Tibial artery (tissue), 4 donors: ENCODE data around the gene SPTBN4.

Source experiments
- DNase-seq, 2 donors: peaks; one replicate each; pipeline ENCODE4 v3.0.0-alpha.2; 2019
- H3K27ac ChIP-seq, 2 donors: fragments of 200-600 bp; sonication (generic) in 1 of 2; 1 replicate in 1 of 2; 2 replicates in 1 of 2; pipeline ENCODE4 v1.5.1; 2018 to 2019; ENCODE audit warnings: mild to moderate bottlenecking in 1 of 2
- H3K27me3 ChIP-seq, 2 donors: fragments of 200-600 bp; sonication (generic) in 1 of 2; one replicate each; pipeline versions ENCODE4 v1.5.1 to v1.6.0; 2016 to 2019
- H3K36me3 ChIP-seq, 3 donors: fragments of 200-600 bp; sonication (generic) in 2 of 3; one replicate each; pipeline ENCODE4 v1.5.1; 2016 to 2019; ENCODE audit warnings: mild to moderate bottlenecking in 2 of 3
- H3K4me1 ChIP-seq, 4 donors: fragments of 200-600 bp; sonication (generic) in 2 of 4; 1 replicate in 3 of 4; 2 replicates in 1 of 4; pipeline ENCODE4 v1.5.1; 2016 to 2019
- H3K4me3 ChIP-seq, 2 donors: fragments of 200-600 bp; sonication (generic) in 1 of 2; 1 replicate in 1 of 2; 2 replicates in 1 of 2; pipeline ENCODE4 v1.5.1; 2018 to 2019; ENCODE audit warnings: mild to moderate bottlenecking in 2 of 2
- H3K9me3 ChIP-seq, 3 donors: fragments of 200-600 bp; sonication (generic) in 1 of 3; one replicate each; pipeline ENCODE4 v1.5.1; 2016 to 2019
- intact Hi-C: fragments of 100-400 bp; cut with DNase I; formaldehyde crosslinking; loops from one replicate; pipeline ENCODE4 v1.15.0; 2023; ENCODE audit warnings: low total_unique reads
- TF ChIP-seq, protein P1 (sequence below), 2 experiments: fragments of 200-600 bp in 1 of 2; fragments of 450-650 bp in 1 of 2; IDR thresholded peaks; one replicate each; pipeline ENCODE4 v1.5.1; 2017 to 2019; ENCODE audit warnings: antibody characterized with exemption in 2 of 2, mild to moderate bottlenecking in 1 of 2, moderate library complexity in 1 of 2

SPTBN4 gene

DNA sequence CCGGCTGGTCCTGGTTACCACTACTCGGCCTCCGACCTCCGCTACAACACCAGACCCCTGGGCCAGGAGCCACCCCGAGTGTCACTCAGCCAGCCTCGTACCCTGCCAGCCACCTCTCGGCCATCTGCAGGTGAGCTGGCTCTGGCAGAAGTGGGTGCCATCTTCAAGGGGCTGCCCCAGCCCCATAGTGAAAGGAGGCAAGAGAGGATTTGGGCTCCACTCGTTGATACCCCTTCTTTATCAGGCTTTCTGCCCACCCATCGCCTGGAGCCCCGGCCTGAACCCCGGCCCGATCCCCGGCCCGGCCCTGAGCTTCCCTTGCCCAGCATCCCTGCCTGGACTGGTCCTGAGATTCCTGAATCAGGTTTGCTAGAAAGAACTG is 141.4 kb downstream of the SPTBN4 start:
- Histone ChIP-seq H3K4me1 (peaks cover 0 to 58% (median 40%) of the 10 kb centered on the region in 4 donors), H3K27me3 (no peaks in the 10 kb centered on the region), H3K4me3 (no peak overlapping the region), H3K9me3 (no peaks in the 10 kb centered on the region), H3K36me3 (no peaks in the 10 kb centered on the region), H3K27ac (no peak overlapping the region)
- intact Hi-C loops: no loop called here
- no peak for DNase-seq
- TF ChIP-seq, protein P1, sequence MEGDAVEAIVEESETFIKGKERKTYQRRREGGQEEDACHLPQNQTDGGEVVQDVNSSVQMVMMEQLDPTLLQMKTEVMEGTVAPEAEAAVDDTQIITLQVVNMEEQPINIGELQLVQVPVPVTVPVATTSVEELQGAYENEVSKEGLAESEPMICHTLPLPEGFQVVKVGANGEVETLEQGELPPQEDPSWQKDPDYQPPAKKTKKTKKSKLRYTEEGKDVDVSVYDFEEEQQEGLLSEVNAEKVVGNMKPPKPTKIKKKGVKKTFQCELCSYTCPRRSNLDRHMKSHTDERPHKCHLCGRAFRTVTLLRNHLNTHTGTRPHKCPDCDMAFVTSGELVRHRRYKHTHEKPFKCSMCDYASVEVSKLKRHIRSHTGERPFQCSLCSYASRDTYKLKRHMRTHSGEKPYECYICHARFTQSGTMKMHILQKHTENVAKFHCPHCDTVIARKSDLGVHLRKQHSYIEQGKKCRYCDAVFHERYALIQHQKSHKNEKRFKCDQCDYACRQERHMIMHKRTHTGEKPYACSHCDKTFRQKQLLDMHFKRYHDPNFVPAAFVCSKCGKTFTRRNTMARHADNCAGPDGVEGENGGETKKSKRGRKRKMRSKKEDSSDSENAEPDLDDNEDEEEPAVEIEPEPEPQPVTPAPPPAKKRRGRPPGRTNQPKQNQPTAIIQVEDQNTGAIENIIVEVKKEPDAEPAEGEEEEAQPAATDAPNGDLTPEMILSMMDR (IDR thresholded peaks at IDR 0.05): no peak

DNA sequence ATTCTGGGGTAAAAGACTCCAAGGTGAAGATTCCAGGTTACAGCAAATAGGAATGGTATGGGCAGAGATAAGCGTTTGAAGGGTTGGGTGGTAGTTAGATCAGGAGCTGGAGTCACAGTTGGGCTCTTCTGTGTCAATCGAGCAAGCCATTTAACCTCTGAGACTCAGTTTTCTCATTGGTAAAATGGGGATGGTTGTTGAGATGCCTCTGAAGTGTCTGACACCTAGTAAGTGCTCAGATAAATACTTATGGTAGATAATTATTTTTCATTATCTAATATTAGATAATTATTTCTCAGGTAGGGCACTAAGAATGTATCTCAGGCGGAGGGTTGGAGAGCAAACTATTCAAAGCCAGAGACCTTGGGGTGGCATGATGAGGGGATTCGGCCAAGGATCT is 142.2 kb downstream of the SPTBN4 start:
- no peaks in the 10 kb centered on the region for H3K9me3 ChIP-seq
- peak overlapping the region in 1 of 2 donors; percentile 58 for H3K4me3 ChIP-seq
- intact Hi-C loops: no loop called here
- H3K36me3 ChIP-seq: no peaks in the 10 kb centered on the region
- peak overlapping the region; percentile 58 to 86 for H3K27ac ChIP-seq
- peaks cover 0 to 60% (median 41%) of the 10 kb centered on the region in 4 donors for H3K4me1 ChIP-seq
- DNase-seq: no peak
- TF ChIP-seq, protein P1 (IDR thresholded peaks at IDR 0.05): no peak
- no peaks in the 10 kb centered on the region for H3K27me3 ChIP-seq

DNA sequence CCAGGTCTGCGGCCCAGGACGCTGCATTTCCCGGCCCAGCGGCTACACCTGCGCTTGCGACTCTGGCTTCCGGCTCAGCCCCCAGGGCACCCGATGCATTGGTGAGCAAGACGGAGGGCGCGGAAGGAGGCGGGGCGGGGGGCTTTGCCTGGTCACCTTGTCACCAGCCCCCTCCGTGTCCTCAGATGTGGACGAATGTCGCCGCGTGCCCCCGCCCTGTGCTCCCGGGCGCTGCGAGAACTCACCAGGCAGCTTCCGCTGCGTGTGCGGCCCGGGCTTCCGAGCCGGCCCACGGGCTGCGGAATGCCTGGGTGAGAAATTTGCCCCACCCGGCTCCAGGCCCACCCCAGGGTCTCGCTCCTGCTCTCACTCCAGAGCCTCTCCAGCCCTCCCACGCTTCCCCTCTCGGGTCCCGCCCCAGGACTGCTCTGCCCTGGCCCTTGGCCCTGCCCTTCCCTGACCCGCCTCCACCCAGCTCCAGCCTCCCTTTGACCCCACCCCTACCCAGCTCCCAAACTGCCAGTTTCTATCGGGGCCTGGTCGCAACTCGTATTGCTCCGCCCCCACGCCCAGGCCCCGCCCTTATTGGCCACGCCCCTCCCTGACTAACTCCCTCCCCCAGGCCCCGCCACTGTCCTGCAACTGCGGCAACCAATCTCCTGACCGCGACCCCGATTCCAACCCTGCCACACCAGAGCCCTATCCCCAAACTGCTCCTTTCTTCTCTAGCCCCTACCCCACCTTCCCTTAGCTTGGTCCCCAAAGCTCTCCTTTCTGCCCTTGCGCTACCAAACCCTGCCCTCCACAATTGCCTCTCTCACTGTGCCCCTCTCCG is 143.0 kb downstream of the SPTBN4 start:
- Histone ChIP-seq H3K36me3 (no peaks in the 10 kb centered on the region), H3K4me3 (peak overlapping the region; percentile 41 to 58), H3K27me3 (no peaks in the 10 kb centered on the region), H3K9me3 (no peaks in the 10 kb centered on the region), H3K27ac (peak overlapping the region; percentile 58 to 86), H3K4me1 (peaks cover 0 to 59% (median 38%) of the 10 kb centered on the region in 4 donors)
- peak; percentile 91 to 93 for DNase-seq
- TF ChIP-seq, protein P1 (IDR thresholded peaks at IDR 0.05): no peak
- intact Hi-C loops: no loop called here

DNA sequence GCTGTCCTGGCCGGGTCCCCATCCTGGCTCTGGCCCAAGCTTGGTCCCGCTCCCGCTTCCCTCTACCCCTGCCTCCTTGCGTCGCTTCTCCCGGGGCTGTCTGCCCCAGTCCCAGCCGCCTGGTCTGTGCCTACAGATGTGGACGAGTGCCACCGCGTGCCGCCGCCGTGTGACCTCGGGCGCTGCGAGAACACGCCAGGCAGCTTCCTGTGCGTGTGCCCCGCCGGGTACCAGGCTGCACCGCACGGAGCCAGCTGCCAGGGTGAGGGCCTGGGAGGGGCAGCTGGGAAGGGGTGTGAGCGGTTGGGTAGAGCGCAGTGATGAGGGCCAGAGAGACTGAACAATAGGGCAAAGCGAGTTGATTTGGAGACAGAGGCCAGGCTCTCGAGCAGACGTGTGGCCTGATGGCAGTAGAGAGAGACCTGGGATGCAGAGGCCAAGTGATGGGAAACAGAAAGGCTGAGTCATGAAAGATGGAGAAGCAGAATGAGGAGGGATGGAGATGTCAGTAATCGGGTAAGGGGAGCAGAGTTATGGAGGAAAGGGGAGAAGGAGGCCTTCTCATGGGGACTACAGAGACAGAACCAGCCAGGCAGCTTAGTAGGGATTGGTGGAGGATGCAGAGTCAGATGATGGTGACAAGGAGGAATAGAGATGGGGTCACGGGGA is 143.7 kb downstream of the SPTBN4 start:
- no peaks in the 10 kb centered on the region for H3K9me3 ChIP-seq
- no peaks in the 10 kb centered on the region for H3K27me3 ChIP-seq
- peaks cover 0 to 54% (median 34%) of the 10 kb centered on the region in 4 donors for H3K4me1 ChIP-seq
- peak; percentile 58 to 88 for DNase-seq
- intact Hi-C loops: no loop called here
- H3K27ac ChIP-seq: peak overlapping the region; percentile 58 to 86
- TF ChIP-seq, protein P1 (IDR thresholded peaks at IDR 0.05): no peak
- peak overlapping the region; percentile 41 to 58 for H3K4me3 ChIP-seq
- no peaks in the 10 kb centered on the region for H3K36me3 ChIP-seq

DNA sequence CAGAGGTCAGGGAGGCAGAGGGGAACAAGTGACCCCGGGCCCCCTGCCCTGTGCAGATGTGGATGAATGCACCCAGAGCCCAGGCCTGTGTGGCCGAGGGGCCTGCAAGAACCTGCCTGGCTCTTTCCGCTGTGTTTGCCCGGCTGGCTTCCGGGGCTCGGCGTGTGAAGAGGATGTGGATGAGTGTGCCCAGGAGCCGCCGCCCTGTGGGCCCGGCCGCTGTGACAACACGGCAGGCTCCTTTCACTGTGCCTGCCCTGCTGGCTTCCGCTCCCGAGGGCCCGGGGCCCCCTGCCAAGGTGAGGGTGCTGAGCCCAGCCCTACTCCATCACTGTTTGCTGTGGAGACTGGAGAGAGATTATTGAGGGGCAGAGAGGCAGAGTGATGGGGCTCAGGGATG is 144.3 kb downstream of the SPTBN4 start:
- H3K27me3 ChIP-seq: no peaks in the 10 kb centered on the region
- H3K27ac ChIP-seq: peak overlapping the region; percentile 58 to 86
- no peaks in the 10 kb centered on the region for H3K9me3 ChIP-seq
- H3K4me3 ChIP-seq: no peak overlapping the region
- H3K4me1 ChIP-seq: peaks cover 0 to 49% (median 28%) of the 10 kb centered on the region in 4 donors
- TF ChIP-seq, protein P1 (IDR thresholded peaks at IDR 0.05): no peak
- H3K36me3 ChIP-seq: no peaks in the 10 kb centered on the region
- intact Hi-C loops: no loop called here
- no peak for DNase-seq
